Limb (tissue), 2 donors: Measurements from ENCODE around the gene KRT77.

ENCODE experiments used
- DNase-seq, 2 donors: peaks; one replicate each; pipeline ENCODE4 v3.0.0-alpha.2; 2016; ENCODE audit errors: extremely low spot score in 2 of 2

Gene KRT77

DNA sequence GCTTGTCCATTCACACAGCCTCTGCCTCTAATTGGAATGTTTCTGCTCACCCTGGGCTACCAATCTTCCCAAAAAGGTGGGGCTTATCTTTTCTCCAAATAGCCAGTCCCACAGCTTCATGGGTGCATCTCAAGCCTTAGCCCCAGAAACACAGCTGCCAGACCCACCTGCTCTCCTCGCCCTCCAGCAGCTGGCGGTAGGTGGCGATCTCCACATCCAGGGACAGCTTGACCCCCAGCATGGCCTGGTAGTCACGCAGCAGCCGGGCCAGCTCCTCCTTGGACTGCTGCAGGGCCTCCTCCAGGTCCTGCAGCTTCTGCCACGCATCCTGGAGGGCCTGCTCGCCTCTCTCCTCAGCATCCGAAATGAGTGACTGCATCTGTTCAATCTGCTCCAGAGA, 11.1 kb downstream of the KRT77 start:
- DNase-seq: no peak

DNA sequence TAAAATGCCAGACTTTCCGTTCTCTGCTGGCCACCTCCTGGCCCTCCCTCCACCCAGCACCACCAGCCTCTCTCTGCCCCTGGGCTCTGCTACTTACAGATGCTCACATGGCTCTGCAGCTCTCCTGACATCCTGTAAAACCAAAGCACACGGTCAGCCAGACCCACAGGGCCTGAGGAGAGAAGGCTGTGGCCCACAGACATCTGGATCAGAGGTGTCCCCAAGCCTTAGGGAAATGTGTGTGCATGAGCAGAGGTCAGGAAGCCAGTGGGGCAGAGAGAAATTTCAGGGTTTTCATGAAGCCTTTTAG, 11.5 kb downstream of the KRT77 start:
- DNase-seq: no peak

DNA sequence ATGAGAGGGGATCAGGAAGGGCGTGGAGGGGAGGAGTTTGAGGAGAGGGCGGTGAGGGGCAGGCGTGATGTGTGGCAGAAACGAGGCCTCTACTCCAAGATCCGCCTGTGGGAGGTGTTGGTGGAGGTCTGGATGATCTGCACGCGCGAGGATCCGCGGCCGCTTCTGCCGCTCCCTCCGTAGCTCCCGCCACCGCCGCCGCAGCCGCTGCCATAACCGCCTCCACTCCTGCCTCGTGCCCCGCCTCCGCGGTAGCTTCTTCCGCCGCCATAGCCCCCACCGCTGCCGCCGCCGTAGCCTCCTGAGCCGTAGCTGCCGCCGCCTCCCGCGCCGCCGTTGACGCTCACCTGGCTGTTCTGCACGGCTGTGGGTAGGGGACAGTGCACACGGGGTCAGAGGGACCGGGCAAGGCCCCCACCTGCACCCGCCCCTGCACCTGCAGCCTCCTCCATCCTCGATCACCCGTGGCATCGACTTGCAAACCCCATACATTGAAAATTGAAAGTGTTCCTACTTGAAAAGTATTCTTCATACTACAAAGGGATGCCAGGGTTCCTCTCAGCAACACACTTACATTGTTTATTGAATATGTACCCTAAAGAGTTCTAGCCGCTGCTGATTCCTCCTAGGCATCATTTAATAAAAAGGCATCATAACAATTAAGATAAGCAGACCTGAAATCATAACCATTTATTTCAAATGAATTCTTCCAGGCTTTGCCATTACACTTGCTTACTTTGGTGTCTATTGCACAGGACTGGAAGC, 12.1 kb downstream of the KRT77 start:
- DNase-seq: peak in 1 of 2 donors; percentile 54

DNA sequence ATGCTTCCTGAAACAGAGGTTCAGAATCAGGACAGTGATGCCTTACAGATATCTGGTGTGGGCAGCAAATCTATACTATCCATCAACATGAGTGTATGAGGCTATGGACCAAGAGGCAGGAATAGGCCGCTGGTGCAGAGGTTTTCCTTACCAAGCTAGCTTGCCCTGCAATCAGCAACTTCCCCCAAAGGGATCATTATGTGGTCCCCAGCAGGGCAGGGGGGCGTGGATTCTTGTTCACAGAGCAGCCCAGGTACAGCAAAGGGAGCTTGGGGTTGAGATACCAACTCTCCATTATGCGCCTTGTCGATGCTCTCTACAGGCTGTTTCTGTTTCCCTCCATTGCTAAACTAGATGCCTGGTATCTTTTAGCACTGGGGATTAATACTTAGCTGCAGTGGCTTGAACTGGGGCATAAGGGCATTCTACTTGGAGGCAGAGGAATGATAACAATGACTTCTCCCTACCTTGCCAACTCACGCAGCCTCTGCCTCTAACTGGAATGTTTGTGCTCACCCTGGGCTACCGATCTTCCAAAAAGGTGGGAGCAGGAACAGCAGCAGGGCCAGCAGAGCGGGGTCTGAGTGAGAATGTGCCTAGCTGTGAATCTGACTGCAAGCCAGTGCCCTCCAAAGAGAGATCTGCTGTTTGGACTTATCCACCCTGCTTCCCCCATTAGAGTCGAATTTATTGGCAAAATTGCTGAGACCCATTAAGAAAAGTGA, 12.8 kb downstream of the KRT77 start:
- DNase-seq: no peak

DNA sequence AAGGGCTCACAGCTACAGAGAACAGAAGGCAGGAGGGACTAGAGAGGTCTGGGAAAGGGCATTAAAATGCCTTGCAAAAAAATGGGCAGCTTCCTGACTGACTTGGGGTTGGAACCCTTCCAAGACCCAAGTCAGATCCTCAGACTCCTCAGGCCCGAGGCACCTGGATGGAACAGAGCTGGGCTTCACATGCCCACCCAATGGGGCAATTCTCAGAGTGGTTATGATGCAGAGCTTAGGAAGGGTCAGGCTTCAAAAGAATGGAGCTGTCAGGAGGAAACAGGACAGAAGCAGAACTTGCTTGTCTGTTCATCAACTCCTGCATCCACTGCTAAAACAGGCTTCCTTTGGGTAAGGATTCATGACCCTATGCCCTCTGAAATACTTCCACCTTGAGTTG, 13.4 kb downstream of the KRT77 start:
- no peak for DNase-seq

DNA sequence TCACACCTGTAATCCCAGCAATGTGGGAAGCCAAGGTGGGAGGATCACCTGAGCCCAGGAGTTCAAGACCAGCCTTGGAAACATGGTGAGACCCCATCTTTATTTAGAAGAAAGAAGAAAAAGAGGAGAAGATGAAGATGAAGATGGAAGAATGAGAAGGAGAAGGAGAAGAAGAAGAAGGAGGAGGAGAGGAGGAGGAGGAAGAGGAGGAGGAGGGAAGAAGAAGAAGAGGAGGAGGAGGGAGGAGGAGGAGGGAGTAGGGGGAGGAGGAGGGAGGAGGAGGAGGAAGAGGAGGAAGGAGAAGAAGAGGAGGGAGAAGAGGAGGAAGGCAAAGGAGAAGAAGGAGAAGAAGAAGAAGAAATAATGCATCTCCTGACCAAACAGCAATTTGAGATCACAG, 14.1 kb downstream of the KRT77 start:
- DNase-seq: no peak

DNA sequence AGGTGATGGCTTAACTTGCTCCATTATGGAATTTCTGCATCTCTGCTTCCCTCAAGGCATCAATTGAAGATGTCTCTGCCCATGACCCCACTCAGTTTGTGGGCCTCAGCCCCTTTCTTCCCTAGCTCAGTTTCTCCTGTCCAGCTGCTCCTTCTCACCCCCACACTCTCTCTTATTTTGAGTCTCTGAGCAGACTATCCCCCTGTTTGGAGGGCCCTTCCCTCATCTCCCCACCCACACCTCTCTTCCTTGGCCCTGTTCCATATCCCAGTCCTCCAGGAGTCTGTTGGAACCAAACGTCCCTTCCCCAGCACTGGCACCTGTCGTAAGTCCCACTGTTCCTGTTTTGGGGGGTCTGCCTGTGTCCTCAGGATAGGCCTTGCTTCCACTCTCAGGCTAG, 14.8 kb downstream of the KRT77 start:
- no peak for DNase-seq

DNA sequence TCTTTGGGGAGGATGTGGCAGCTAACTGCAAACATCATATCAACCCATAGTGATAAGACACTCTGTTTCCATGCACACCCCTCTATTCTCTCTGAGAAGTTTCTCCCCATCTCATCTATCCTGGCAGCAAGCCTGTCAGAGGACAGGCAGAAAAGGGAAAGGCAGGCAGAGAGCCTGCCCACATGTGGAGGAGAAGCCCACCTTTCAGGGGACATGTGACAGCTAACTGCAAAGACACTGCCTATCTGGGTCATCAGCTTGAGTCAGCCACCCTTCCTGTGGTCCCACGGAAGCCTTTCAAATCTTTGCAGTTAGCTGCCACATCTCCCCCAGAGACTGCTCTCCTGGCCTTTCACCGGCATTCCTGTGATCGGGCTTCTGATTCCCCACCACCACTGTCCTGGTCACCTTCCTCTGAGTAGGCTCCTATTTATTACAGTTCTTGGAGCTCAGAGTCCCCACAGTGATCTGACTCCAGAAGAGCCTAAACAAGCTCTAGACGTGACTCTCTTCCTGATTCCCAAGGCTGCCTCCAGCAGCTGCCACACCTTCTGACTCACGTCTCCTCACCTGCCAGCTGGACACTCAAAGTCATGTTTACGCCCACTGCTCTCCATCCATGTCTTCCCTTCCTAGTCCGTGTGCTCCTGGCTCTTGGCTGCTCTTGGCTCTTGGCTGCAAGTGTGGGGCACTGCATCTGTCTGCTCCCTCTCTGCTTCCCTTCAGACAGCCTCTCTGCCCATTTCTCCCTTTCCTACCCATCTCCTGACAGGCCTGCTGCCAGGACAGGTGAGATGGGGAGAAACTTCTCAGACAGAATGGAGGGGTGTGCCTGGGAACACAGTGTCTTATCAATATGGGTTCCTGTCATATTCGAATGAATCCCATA, 15.6 kb downstream of the KRT77 start:
- no peak for DNase-seq

DNA sequence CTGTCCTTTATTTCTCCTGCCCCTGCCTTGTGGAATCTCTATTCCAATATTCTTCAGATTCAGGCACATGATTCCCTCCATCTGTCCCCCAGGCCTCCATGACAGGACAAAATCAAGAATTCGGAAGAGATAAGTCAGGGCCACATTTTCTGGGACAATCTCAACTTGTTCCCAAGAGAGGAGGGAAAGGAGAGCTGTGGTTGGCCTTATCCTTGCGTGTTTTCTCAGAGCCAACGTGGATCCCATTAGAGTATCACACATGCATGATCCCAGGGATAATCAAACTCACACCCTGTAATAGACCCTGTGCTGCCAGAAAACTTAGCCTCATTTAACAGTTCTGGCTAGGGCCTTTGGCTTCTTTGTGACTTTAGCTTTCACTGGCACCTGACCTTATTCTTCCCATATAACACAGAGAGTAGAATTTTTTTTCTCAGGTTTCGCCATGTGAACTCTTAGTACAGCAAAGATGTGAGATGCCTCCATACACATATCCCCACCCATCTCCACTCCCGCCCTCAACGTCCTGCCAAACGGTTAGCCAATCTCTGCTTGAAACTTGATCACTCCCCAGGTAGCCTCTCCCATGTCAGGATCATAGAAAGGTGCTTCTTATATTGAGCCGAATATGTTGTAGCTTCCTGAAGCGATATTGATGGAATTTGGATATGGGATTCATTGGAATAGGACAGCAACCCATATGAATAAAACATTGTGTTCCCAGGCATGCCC, 16.4 kb downstream of the KRT77 start:
- DNase-seq: no peak

DNA sequence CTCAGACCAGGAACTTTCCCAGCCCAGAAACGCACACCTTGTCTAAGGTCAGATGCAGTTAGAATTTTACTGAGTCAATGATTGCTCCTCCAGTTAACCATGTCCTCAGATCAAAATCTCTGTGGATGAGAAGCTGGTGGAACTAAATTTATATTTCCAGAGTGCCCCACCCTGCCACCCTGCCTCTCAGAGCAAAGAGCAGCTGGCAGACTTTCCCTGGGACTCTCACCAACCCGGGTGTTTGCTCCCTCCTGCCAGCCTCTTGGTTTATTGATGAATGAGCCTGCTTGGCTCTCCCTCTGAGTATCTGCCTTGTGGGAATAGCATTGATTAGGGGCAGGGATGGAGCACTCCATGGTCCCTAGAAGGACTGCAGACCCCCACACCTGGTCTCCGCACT, 17.3 kb downstream of the KRT77 start:
- no peak for DNase-seq

DNA sequence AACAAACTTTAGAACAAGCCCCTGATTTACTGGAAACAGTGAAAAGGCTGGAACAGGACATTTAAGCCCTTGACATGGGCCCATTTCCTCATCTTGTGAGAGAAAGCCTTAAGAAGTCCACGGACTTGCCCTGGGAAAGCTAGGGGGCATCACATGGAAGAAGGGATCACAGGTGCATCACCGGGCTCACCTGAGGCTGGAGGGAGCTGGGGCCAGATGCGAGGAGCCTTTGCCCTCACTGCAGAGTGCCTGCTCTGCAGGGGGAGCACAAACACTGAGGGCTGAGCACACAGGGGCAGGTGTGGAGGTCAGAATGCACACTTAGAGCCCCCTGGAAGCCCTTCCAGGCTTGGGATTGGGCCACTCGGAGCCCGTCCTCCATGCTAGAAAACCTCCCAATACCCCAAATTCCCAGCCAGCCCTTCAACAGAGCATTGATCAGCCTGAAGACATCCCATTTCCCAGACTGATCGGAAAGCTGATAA, 17.9 kb downstream of the KRT77 start:
- no peak for DNase-seq

DNA sequence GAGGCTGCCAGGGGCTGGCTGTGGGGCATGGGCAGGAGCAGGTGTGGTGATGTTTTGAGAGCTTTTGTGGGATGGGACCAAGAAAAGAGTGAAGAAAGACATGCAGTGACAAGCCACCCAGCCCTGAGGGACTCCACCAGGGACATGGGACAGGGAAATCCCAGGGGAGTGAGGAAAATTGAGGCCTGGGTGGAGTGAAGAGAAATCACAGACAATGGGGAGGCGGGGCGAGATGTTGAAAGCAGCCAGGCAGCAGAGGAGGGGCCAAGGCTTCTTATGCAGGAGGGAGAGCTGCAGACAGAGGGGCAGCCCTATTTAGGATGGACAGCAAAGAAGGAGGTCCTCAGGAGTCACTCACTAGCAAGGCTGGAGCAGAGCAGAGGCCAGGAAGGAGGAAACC, 18.9 kb downstream of the KRT77 start:
- no peak for DNase-seq

DNA sequence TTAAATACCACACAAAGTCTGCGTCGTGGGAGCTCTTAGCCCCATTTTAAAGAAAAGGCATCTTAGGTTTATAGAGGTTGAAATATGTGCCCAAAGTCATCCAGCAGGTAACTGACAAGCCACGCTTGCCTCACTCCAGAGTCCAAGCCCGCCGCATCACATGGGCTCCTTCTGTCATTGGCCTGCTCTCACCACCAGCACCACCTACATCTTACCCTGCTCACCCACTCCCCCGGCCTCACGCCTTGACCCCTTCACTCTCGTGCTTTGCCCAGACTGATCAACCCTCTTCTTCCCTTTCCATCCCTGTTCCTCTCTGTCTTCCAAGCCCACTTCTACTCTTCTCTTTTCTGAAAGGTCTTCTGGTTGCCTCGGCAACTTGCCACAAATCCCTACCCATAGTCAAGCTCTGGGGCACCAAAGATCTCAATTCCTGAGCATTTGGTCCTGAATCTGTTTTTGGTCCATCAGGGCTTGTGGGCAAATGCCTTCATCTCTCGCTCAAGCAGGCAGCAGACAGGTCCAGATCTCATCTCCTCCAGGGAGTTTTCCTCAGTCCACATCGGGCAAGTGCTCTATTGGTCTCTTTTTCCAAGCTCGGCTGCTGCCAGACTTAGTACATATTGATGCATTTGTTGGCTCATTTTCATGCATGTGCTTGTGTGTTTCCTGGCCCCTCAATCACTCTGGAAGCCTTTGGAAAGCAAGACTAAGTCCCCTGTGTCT, 19.6 kb downstream of the KRT77 start:
- DNase-seq: no peak

DNA sequence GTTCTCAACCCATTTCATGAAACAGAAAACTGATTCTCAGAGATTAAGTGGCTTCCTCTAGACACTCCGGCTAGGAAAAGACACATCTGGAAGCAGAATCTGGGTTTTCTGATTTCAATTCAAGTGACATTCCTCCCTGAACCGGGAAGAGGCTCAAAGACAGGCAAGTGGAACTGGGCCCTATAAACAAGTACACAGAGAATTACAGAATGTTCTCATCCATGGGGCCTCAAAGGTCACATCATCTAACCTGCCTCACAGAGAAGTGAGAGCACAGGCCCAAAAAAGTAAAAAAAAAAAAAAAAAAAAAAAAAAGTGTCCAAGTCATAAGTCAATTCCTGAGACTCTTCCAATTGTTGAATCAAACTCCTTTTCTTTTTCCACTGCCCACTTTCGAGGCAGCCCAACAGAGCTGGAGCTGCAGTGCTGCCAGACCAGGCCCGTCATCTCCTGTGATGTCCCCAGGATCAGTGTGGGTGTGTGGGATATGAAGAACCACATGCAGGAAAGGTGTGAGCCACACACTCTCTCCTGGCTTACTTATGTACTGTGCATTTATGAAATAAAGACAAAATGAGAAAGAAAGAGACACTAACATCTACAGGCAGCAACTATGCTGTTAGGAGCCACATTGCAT, 20.3 kb downstream of the KRT77 start:
- DNase-seq: no peak

DNA sequence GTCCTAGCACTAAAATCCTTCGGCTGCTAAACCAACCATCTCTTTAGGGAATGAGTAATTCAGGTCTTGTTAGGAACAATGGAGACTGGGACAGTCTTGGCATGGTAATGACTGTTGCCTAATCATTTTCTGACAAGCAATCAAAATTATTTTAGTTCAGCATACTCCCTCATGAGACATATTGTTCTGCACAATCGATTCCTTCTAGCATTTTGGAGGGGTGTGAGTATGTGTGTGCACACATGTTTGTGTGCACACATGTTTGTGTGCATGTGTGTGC, 21.0 kb downstream of the KRT77 start:
- DNase-seq: no peak

DNA sequence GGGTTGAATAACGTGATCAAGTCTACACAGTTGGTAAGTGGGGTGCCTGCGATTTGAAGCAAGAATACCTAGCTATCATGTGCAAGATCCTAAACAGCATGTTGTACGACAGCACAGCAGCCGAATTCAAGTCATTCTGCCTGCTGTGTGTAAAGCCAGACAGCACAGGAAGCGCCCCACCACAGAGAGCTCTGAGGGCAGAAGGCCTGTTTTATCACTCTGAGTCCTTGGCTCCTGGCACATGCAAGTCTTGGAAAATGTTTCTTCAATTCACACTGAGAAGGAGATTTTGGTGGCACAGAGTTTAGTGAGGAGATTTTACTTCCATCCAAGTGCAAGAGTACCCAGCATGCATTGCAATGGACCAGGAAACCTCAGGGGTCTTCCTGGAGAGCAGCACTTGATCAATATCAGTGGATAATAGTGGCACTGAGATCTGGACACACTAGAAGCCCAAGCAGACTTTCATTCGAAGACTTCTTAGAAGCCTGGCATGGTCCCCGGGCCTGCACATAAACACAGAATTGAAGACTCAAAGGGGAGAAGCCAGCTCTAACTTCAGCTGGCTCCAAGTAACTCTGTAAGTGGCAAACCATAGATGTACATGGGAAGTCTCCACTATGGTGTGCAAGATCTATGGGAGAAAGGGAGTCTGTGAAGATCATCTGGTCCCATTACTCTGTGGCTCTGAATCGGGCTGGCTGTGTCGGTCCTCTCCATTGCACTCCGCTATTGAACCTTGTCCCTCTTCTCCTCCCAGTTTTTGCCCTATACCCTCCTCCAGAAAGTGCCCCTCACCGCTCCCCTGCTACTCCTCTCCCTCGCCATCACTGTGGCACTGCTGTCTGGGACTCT, 21.6 kb downstream of the KRT77 start:
- DNase-seq: no peak

DNA sequence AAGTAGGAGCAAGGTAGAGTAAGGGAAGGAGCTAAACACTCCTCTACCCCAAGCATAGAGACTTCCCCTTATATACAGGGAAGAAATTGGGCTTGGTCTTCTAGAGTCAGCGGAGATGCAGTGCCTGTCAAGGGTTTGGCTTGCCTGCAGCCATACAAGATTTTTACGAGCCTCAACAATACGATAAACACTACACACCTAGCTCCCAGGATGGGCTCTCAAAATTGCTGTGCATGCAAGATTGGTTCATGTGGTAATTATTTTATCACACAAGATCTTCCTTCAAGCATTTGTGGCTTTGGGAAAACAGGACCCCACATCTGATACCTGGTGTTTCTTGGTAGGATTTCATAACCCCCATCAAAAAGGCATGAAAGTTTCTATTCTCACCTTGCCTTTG, 23.0 kb downstream of the KRT77 start, which contains the start of gene KRT1:
Gene KRT1 (minus strand): TSS at position 45 of the 400 bp plus-strand sequence. CDS start 59 bp downstream, outside the sequence.
- no peak for DNase-seq

DNA sequence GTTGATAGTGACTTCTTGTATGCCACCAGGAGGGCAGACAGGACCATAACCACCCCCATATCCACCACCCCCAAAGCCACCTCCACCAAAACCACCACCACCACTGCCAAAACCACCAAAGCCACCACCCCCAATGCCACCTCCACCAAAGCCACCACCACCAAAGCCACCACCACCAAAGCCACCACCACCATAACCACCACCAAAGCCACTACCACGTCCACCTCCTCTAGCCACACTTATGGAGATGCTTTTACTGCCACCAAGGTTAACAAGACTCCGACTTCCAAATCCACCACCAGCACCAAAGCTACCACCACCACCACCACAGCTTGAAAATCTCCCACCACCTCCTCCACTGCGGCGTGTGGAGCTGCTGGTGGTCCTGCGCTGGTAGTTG, 23.4 kb downstream of the KRT77 start:
- no peak for DNase-seq

DNA sequence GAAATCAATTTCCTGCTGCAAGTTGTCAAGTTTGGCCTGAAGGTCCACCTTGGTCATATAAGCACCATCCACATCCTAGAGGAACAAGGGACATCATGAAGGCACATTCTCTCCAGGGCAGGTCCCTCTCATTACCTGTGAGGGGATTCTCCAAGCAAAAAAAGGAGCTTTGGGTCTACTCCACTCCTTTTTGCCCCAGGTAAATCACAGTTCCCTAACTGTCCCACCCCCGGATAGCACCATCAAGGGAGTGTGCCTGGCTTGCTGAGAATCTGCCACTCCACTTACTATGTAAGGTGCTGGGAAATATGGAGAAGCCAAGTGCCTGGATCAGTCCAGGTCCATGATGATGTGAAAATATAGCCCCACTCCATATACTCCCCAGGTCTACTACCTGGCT, 25.7 kb downstream of the KRT77 start:
- DNase-seq: no peak

DNA sequence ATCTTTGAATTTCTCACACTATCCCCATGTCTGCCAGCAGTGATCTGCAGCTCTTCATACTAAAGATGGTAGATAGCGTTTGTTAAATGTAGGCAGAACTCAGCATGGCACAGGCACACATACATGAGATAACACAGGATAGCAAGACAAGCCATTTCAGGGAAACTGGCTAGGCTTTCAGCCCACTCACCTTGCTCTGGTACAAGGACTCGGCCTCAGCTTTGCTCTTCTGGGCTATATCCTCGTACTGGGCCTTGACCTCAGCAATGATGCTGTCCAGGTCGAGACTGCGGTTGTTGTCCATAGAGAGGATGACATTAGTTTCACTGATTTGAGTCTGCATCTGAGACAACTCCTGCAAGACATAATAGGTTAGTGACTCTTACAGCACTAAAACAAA, 26.2 kb downstream of the KRT77 start:
- no peak for DNase-seq
